Neural progenitor cell (in vitro differentiated cells): Measurements from ENCODE around the gene LDAH. TPM values are rescaled to one million over a fixed set of nuclear protein-coding genes. Genes with fewer than 3 reads are reported as not detected.

ENCODE experiments used
- DNase-seq: peaks from one replicate; pipeline ENCODE4 v3.0.0-alpha.2; 2016; ENCODE audit warnings: low spot score
- H2AFZ ChIP-seq: fragments of 200-600 bp; sonication (generic); replicated peaks from 2 replicates; pipeline ENCODE4 v1.6.1; 2016; ENCODE audit warnings: antibody characterized with exemption
- H3F3A ChIP-seq: fragments of 200-600 bp; sonication (generic); 2 replicates; pipeline ENCODE4 v1.6.1; 2016; ENCODE audit warnings: antibody characterized with exemption, low read depth
- H3K27ac ChIP-seq: fragments of 200-600 bp; sonication (generic); 2 replicates; pipeline ENCODE4 v1.5.1; 2016; ENCODE audit warnings: mild to moderate bottlenecking
- H3K27me3 ChIP-seq: fragments of 200-600 bp; sonication (generic); 2 replicates; pipeline ENCODE4 v1.6.1; 2016; ENCODE audit warnings: mild to moderate bottlenecking, moderate library complexity
- H3K36me3 ChIP-seq: fragments of 200-600 bp; sonication (generic); 2 replicates; pipeline ENCODE4 v1.5.1; 2016
- H3K4me1 ChIP-seq: fragments of 200-600 bp; sonication (generic); 2 replicates; pipeline ENCODE4 v1.6.1; 2016; ENCODE audit warnings: mixed run types
- H3K4me2 ChIP-seq: fragments of 200-600 bp; sonication (generic); 2 replicates; pipeline ENCODE4 v1.6.1; 2016
- H3K4me3 ChIP-seq: fragments of 200-600 bp; sonication (generic); 2 replicates; pipeline ENCODE4 v1.5.1; 2016
- H3K79me2 ChIP-seq: fragments of 200-600 bp; sonication (generic); 2 replicates; pipeline ENCODE4 v1.6.1; 2016; ENCODE audit warnings: low read depth
- H3K9ac ChIP-seq: fragments of 200-600 bp; sonication (generic); 2 replicates; pipeline ENCODE4 v1.6.1; 2016
- H3K9me3 ChIP-seq: fragments of 200-600 bp; sonication (generic); 2 replicates; pipeline ENCODE4 v1.5.1; 2016; ENCODE audit warnings: low read depth
- H4K20me1 ChIP-seq: fragments of 200-600 bp; sonication (generic); 2 replicates; pipeline ENCODE4 v1.6.1; 2016; ENCODE audit warnings: low read depth
- H3K27ac Mint-ChIP-seq: 3 replicates; pipeline ENCODE4 v1.8.0; 2021; ENCODE audit warnings: mixed read lengths
- H3K27me3 Mint-ChIP-seq: 2 replicates; pipeline ENCODE4 v1.8.0; 2022; ENCODE audit warnings: low read depth, mild to moderate bottlenecking, inconsistent platforms, moderate library complexity, mixed read lengths; ENCODE audit not compliant: insufficient read depth
- H3K36me3 Mint-ChIP-seq: 3 replicates; pipeline ENCODE4 v1.8.0; 2021; ENCODE audit warnings: mixed read lengths
- H3K4me1 Mint-ChIP-seq: 3 replicates; pipeline ENCODE4 v1.8.0; 2021; ENCODE audit warnings: mixed read lengths
- H3K4me3 Mint-ChIP-seq: 3 replicates; pipeline ENCODE4 v1.8.0; 2021; ENCODE audit warnings: mild to moderate bottlenecking, moderate library complexity, mixed read lengths
- H3K9me3 Mint-ChIP-seq: 3 replicates; pipeline ENCODE4 v1.8.0; 2020; ENCODE audit warnings: mixed read lengths
- EZH2 ChIP-seq: fragments of 200-600 bp; sonication (generic); IDR thresholded peaks from 2 replicates; pipeline ENCODE4 v1.6.1; 2017; ENCODE audit warnings: antibody characterized with exemption, mild to moderate bottlenecking, moderate library complexity
- EZH2phosphoT487 ChIP-seq: fragments of 200-600 bp; sonication (generic); IDR thresholded peaks from 2 replicates; pipeline ENCODE4 v1.6.1; 2017; ENCODE audit warnings: antibody characterized with exemption
- total RNA-seq: library from RNA; depleted of rRNA; stranded (reverse); fragments of >200 nt; gene quantifications from 2 replicates; pipeline ENCODE4 v1.2.3, GENCODE V29; 2015; ENCODE audit warnings: low replicate concordance
- TF ChIP-seq, protein P1 (sequence below): fragments of 200-600 bp; sonication (generic); IDR thresholded peaks from 2 replicates; pipeline ENCODE4 v1.5.1; 2017; ENCODE audit warnings: antibody characterized with exemption, mild to moderate bottlenecking

LDAH gene
- total RNA-seq, 1 donor from 2014 or later: 45.2 TPM

DNA sequence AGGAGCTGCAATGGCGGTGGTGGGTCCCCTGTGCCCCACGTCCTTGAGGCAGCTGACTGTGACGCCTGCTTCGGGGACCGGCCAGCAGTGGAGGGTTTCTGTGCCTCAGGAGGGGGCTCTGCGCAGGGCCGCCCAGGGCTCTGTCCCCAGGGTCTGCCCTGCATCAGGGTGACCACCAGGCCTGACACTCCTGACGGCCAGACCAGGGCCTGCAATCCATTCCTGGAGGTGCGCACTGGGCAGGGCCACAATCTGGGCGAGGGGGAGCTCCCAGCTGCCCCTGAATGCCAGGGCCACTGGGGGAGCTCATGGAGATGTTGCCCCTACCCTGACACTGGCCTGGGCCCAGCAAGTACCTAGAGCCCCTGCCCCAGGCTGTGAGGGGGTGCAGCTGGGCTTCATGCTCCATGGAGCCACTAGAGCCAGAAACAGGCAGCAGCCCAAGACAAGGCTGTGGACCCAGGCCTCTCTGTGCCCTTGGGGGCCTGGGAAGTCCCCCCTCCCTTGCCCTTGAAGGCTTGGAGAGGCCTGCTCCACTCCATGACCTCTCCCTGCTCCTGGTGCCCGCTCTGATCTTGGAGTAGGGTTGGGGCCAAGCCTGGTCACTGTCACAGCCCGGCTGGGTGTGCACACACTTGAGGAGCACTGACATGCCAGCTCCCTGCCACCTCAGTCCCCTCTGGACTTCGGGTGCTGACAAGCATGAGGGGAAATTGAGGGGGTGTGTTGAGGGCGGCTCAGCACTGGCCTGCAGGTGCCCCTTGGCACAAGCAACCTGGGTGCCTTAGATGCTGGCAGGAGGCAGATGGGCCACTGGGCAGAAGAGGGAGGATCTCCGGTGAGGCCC lies 55.9 kb downstream of the LDAH start:
- Mint-ChIP-seq H3K36me3 (peaks cover 2% of the 10 kb centered on the region), H3K4me1 (no peaks in the 10 kb centered on the region), H3K27me3 (no peaks in the 10 kb centered on the region), H3K27ac (no peak overlapping the region), H3K4me3 (no peak overlapping the region), H3K9me3 (no peaks in the 10 kb centered on the region)
- Histone ChIP-seq H3K4me3 (no peak overlapping the region), H3K9me3 (no peaks in the 10 kb centered on the region), H3F3A (no peaks in the 10 kb centered on the region), H3K9ac (no peak overlapping the region), H3K27ac (no peak overlapping the region), H3K27me3 (no peaks in the 10 kb centered on the region), H3K79me2 (no peaks in the 10 kb centered on the region), H3K4me1 (no peaks in the 10 kb centered on the region), H3K4me2 (no peak overlapping the region), H2AFZ (no peak overlapping the region), H4K20me1 (peaks cover 10% of the 10 kb centered on the region), H3K36me3 (no peaks in the 10 kb centered on the region)
- DNase-seq: no peak
- TF ChIP-seq, protein P1, sequence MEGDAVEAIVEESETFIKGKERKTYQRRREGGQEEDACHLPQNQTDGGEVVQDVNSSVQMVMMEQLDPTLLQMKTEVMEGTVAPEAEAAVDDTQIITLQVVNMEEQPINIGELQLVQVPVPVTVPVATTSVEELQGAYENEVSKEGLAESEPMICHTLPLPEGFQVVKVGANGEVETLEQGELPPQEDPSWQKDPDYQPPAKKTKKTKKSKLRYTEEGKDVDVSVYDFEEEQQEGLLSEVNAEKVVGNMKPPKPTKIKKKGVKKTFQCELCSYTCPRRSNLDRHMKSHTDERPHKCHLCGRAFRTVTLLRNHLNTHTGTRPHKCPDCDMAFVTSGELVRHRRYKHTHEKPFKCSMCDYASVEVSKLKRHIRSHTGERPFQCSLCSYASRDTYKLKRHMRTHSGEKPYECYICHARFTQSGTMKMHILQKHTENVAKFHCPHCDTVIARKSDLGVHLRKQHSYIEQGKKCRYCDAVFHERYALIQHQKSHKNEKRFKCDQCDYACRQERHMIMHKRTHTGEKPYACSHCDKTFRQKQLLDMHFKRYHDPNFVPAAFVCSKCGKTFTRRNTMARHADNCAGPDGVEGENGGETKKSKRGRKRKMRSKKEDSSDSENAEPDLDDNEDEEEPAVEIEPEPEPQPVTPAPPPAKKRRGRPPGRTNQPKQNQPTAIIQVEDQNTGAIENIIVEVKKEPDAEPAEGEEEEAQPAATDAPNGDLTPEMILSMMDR: no peak

DNA sequence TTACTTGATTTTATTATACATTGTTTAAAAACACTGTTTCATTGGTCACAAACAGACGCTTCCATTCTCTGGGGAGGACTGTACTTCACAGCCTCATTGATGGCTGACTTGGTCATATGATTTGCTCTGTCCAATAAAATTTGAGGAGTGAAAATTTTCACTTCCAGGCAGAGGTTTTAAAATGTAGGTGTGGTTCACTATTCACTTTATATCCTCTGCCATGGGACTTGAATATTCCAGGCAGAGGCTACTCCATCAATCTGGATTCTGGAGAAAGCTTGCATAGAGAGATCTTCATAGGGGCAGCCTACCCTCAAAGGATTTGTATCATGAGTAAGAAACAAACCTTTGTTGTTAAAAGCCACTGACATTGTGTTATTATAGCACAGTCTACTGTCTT lies 56.7 kb downstream of the LDAH start:
- H3K36me3 Mint-ChIP-seq: peaks cover 2% of the 10 kb centered on the region
- no peaks in the 10 kb centered on the region for H3F3A ChIP-seq
- no peaks in the 10 kb centered on the region for H3K4me1 Mint-ChIP-seq
- no peak overlapping the region for H3K27ac Mint-ChIP-seq
- H3K9ac ChIP-seq: no peak overlapping the region
- no peaks in the 10 kb centered on the region for H3K79me2 ChIP-seq
- H3K4me2 ChIP-seq: no peak overlapping the region
- no peaks in the 10 kb centered on the region for H3K36me3 ChIP-seq
- H2AFZ ChIP-seq: no peak overlapping the region
- no peak for TF ChIP-seq EZH2
- no peak for TF ChIP-seq EZH2phosphoT487
- TF ChIP-seq, protein P1: no peak
- H3K4me1 ChIP-seq: no peaks in the 10 kb centered on the region
- H3K9me3 Mint-ChIP-seq: no peaks in the 10 kb centered on the region
- H4K20me1 ChIP-seq: peaks cover 10% of the 10 kb centered on the region
- H3K27ac ChIP-seq: no peak overlapping the region
- no peaks in the 10 kb centered on the region for H3K9me3 ChIP-seq
- H3K4me3 Mint-ChIP-seq: no peak overlapping the region
- H3K4me3 ChIP-seq: no peak overlapping the region
- no peaks in the 10 kb centered on the region for H3K27me3 Mint-ChIP-seq
- no peak for DNase-seq
- no peaks in the 10 kb centered on the region for H3K27me3 ChIP-seq

DNA sequence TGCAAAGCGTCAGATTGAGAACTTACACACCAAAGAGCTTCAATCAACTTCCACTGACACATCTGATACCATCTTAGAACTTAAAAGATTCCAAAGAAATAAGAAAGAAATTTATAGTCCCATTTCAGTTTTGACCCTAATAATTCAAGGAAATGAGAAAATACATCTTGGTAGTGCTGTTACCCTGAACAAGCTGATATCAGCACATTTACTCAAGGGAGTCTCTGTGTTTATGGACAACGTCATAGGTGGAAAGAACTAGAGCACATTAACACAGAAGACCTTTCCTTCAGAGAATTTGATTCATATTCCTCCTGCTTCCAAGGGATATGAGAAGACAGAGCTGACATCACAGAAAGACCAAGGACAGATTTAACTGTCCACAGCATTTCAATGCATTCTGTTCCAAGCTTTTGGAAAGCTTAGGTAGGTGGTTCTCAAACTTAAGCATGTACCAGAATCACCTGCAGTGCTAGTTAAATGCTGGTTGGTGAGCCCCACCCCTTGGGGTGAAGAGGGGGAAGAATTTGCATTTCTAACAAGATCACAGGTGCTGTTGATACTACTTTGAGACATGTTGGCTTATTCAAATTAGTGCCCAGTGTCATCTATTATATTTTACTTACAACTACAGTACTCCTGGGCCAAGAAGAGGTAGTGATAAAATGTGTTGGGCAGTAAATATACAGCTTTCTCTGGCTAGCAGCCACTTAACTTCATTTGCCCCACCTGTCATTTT lies 59.8 kb downstream of the LDAH start:
- Histone ChIP-seq H3K9me3 (no peaks in the 10 kb centered on the region), H2AFZ (no peak overlapping the region), H3K79me2 (no peaks in the 10 kb centered on the region), H3K36me3 (no peaks in the 10 kb centered on the region), H4K20me1 (peaks cover 8% of the 10 kb centered on the region), H3F3A (no peaks in the 10 kb centered on the region), H3K27me3 (no peaks in the 10 kb centered on the region), H3K4me2 (no peak overlapping the region), H3K4me3 (no peak overlapping the region), H3K9ac (no peak overlapping the region), H3K27ac (no peak overlapping the region), H3K4me1 (no peaks in the 10 kb centered on the region)
- Mint-ChIP-seq H3K27me3 (no peaks in the 10 kb centered on the region), H3K4me3 (no peak overlapping the region), H3K9me3 (no peaks in the 10 kb centered on the region), H3K36me3 (peaks cover 10% of the 10 kb centered on the region), H3K27ac (no peak overlapping the region), H3K4me1 (no peaks in the 10 kb centered on the region)
- TF ChIP-seq, protein P1: no peak
- TF ChIP-seq EZH2phosphoT487 (no peak), EZH2 (no peak)
- no peak for DNase-seq
